Large intestine (tissue), 3 donors: Measurements from ENCODE around the gene CAMTA1. TPM values are rescaled to one million over a fixed set of nuclear protein-coding genes. Genes with fewer than 3 reads are reported as not detected.

ENCODE experiments used
- DNase-seq, 2 donors: peaks; one replicate each; pipeline versions ENCODE4 v3.0.0 to v3.0.0-alpha.2; 2013
- H3K27ac ChIP-seq: one replicate; pipeline ENCODE4 v1.5.1; 2013; ENCODE audit warnings: low read length
- H3K27me3 ChIP-seq: 2 replicates; pipeline ENCODE4 v1.6.1; 2013; ENCODE audit warnings: low read length; ENCODE audit not compliant: control insufficient read depth, insufficient read depth
- H3K36me3 ChIP-seq: 2 replicates; pipeline ENCODE4 v1.6.1; 2013; ENCODE audit warnings: low read length; ENCODE audit not compliant: control insufficient read depth, insufficient read depth
- H3K4me1 ChIP-seq: one replicate; pipeline ENCODE4 v1.6.1; 2013; ENCODE audit warnings: low read length; ENCODE audit not compliant: control insufficient read depth, insufficient read depth
- H3K4me3 ChIP-seq: one replicate; pipeline ENCODE4 v1.5.1; 2013; ENCODE audit warnings: low read length
- H3K9me3 ChIP-seq: one replicate; pipeline ENCODE4 v1.6.1; 2013; ENCODE audit warnings: mild to moderate bottlenecking, low read depth, low read length, moderate library complexity; ENCODE audit not compliant: control insufficient read depth
- WGBS: methylation state at CpG from one replicate; pipeline ENCODE4 v1.1.5; 2013; ENCODE audit warnings: low lambda C conversion rate; ENCODE audit not compliant: insufficient coverage; 5-methylcytosine and 5-hydroxymethylcytosine counted together
- polyA plus RNA-seq: library from polyadenylated mRNA; unstranded; fragments of 120-200 nt; gene quantifications from one replicate; pipeline ENCODE4 v1.2.1, GENCODE V29; 2013

CAMTA1 gene
- polyA plus RNA-seq, 1 donor: 67.9 TPM

DNA sequence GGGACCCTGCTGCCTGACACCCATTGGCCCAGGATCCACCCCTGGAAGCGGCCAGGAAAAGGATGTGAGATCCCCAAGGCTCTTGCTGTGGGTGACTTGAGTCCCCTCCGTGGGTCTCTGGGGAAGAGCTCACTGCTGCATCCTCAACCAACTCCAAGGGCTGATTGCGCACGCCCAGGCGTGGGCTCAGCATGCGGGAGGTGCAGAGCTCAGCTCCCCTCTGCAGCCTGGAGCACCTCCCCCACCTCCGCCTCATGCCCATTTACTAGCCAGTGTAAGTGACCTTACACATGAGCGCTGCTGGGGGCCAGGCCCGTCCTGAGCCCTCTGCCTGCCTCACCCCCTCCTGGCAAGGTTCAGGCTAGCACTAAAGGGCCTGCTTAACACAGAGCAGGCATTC is 847.4 kb downstream of the CAMTA1 start:
- Histone ChIP-seq H3K36me3 (no peaks in the 10 kb centered on the region), H3K4me1 (no peaks in the 10 kb centered on the region), H3K27me3 (peaks cover 4% of the 10 kb centered on the region), H3K9me3 (no peaks in the 10 kb centered on the region), H3K27ac (no peak overlapping the region), H3K4me3 (no peak overlapping the region)
- no CpG with 5 or more reads among the region's 9 CpGs for WGBS
- DNase-seq: no peak

DNA sequence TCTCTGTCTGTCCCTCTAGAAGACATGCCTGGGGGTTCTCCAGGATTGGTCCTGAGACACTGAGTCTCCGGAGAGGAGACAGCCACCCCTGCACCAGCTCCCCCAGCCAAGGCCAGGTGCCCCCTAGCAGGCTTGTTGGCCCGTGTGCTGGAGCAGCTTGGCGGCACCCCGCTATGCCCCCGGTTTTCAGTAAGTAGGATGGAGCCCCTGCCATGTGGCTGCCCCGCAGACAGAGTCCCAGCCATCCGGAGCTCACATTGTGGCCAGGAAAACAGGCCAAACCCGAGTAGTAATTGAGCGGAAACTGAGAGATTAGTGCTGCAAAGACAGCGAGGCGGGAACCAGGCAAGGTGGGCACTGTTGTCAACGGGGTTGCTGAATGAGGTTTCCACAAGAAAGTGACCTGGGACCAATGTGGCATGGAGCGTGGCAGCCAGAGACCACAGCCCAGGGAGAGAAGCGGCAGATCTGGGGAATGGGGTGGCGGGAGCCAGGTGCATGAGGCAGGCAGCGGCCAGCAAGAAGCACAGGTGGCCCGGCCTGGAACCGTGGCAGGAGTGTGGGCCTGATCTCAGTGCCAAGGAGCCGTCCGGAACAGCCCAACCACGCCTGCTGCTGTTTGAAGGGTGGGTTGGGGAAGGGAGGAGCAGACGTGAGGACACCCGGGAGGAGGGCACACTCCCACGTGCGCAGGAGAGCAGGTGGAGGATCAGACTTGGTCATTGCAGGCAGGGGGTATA is 848.4 kb downstream of the CAMTA1 start:
- no peak for DNase-seq
- Histone ChIP-seq H3K27me3 (no peaks in the 10 kb centered on the region), H3K9me3 (no peaks in the 10 kb centered on the region), H3K4me1 (no peaks in the 10 kb centered on the region), H3K36me3 (no peaks in the 10 kb centered on the region), H3K4me3 (no peak overlapping the region), H3K27ac (no peak overlapping the region)
- 100% methylated on average over 1 of the region's 25 CpGs for WGBS

DNA sequence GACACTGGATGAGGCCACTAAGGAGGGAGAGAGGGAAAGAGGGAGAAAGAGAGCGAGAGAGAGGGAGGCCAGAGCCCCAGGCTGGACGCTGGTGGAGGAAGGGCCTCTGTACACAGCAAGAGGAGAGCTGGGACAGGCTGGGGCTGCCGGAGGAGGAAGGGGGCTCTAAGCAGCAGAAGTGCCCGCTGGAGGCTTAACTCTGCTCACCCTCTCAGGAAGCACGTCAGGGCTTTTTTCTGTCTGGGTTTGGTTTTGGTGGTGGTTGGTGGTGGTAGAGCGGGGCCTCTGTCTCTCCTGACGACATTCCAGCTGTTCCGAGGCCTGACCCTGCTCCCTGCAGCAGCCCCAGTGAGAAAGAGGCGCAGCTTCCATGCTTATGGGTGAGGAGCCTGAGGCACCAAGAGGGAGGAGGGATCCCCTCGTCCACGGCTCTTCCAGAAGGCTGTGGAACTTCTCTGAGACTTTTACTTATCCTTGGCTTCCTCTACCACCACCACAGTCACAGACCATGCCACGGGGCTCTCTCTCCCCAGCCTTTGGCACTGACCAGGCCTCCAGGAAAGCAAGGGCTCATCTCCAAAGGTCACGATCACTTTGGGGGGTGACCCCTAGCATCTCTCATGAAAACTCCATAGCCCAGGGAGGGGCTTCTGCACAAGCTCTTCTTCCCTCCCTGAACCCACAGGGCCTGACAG is 849.4 kb downstream of the CAMTA1 start:
- H3K27ac ChIP-seq: no peak overlapping the region
- H3K4me1 ChIP-seq: no peaks in the 10 kb centered on the region
- H3K4me3 ChIP-seq: no peak overlapping the region
- H3K36me3 ChIP-seq: no peaks in the 10 kb centered on the region
- H3K27me3 ChIP-seq: no peaks in the 10 kb centered on the region
- DNase-seq: no peak
- no CpG with 5 or more reads among the region's 13 CpGs for WGBS
- H3K9me3 ChIP-seq: no peaks in the 10 kb centered on the region

GRCh38 chr1:7636795-7637526 is 851.7 kb downstream of the CAMTA1 start:
- WGBS: no CpG with 5 or more reads among the region's 16 CpGs
- no peak overlapping the region for H3K27ac ChIP-seq
- H3K4me3 ChIP-seq: no peak overlapping the region
- H3K36me3 ChIP-seq: no peaks in the 10 kb centered on the region
- no peaks in the 10 kb centered on the region for H3K27me3 ChIP-seq
- no peaks in the 10 kb centered on the region for H3K4me1 ChIP-seq
- no peaks in the 10 kb centered on the region for H3K9me3 ChIP-seq
- no peak for DNase-seq

DNA sequence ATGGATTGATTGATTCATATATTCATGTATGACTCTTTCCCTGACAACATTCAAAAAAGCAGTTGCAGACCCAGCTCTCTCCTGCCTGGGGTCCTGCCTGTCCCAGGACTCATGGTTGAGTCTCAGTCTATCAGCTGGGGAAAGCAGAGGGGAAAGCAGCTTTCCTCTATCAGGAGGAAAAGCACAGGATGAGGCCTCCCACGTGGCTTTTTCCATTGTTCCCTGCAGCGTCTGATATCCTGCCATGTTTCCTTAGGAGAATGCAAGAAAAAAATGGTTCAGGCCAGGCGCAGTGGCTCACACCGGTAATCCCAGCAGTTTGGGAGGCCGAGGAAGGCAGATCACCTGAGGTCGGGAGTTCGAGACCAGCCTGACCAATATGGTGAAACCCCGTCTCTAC is 852.8 kb downstream of the CAMTA1 start:
- Histone ChIP-seq H3K9me3 (no peaks in the 10 kb centered on the region), H3K27me3 (no peaks in the 10 kb centered on the region), H3K36me3 (no peaks in the 10 kb centered on the region), H3K4me1 (peaks cover 2% of the 10 kb centered on the region), H3K27ac (no peak overlapping the region), H3K4me3 (no peak overlapping the region)
- WGBS: 100% methylated on average over 1 of the region's 8 CpGs
- no peak for DNase-seq

DNA sequence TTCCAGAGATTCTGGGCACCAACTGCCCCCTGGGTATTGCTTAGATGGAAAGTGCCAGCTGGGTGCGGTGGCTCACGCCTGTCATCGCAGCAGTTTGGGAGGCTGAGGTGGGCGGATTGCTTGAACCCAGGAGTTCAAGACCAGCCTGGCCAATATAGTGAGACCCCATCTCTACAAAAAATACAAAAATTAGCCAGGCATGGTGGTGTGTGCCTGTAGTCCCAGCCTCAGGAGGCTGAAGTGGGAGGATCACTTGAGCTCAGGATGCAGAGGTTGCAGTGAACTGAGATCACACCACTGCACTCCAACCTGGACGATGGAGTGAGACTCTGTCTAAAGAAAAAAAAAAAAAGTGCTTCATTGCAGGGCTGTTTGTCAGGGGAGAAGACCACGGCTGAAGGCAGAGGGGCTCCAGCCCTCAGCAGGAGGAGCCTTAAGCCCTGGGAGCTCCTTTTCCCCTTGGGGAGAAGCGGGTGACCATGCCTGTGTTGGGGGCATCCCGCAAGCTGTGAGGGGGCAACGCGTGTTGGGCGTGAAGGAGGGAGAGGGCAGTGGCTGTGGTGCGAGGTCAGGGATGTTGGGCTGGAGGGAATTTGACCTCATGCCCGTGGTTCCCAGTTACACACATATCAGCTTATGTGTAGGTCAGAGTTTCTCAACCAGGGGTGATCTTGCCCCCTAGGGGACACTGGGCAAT is 854.3 kb downstream of the CAMTA1 start:
- H3K4me3 ChIP-seq: no peak overlapping the region
- H3K4me1 ChIP-seq: peaks cover 10% of the 10 kb centered on the region
- no peaks in the 10 kb centered on the region for H3K27me3 ChIP-seq
- DNase-seq: no peak
- no peaks in the 10 kb centered on the region for H3K36me3 ChIP-seq
- H3K9me3 ChIP-seq: no peaks in the 10 kb centered on the region
- H3K27ac ChIP-seq: no peak overlapping the region
- no CpG with 5 or more reads among the region's 13 CpGs for WGBS

- Histone ChIP-seq H3K9me3 (no peaks in the 10 kb centered on the region), H3K27ac (no peak overlapping the region), H3K4me1 (peaks cover 10% of the 10 kb centered on the region), H3K27me3 (no peaks in the 10 kb centered on the region), H3K36me3 (no peaks in the 10 kb centered on the region), H3K4me3 (no peak overlapping the region)
- no CpG with 5 or more reads among the region's 18 CpGs for WGBS
- no peak for DNase-seq
These were observed 855.1 kb downstream of the CAMTA1 start for GRCh38 chr1:7640350-7640749.

DNA sequence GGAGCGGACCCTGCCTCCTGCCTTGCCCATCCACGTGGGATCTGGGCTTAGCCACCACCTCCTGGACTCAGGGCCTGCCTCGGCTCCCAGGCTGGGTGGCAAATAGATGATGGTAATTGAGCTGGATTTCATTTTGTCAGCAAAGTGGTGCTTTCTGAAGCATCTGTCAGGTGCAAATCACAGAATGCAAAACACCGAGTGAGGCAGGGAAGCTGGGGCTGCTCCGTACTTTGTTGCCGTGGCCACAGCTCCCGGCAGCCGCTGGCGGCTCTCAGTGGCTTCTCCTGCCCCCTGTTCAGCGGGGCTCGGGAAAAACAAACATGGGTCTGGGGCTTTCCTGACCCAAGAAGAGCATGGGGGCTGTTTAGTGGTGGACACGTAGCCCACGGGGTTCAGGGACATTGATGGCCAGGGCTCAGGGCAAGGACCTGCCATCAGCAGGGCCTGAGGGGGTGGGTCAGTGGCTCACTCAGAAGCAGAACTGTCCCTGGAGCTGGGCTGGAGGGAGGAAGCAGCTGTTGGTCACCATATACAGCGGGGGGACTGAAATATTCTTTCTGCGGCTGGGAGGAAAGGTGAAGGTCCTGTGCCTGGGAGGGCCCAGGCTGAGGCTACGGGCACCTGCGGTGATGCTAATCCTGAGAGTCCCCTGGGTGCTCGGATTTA is 855.8 kb downstream of the CAMTA1 start:
- H3K4me3 ChIP-seq: no peak overlapping the region
- H3K9me3 ChIP-seq: no peaks in the 10 kb centered on the region
- H3K36me3 ChIP-seq: no peaks in the 10 kb centered on the region
- peaks cover 10% of the 10 kb centered on the region for H3K4me1 ChIP-seq
- no peak for DNase-seq
- no peak overlapping the region for H3K27ac ChIP-seq
- no peaks in the 10 kb centered on the region for H3K27me3 ChIP-seq
- no CpG with 5 or more reads among the region's 18 CpGs for WGBS

DNA sequence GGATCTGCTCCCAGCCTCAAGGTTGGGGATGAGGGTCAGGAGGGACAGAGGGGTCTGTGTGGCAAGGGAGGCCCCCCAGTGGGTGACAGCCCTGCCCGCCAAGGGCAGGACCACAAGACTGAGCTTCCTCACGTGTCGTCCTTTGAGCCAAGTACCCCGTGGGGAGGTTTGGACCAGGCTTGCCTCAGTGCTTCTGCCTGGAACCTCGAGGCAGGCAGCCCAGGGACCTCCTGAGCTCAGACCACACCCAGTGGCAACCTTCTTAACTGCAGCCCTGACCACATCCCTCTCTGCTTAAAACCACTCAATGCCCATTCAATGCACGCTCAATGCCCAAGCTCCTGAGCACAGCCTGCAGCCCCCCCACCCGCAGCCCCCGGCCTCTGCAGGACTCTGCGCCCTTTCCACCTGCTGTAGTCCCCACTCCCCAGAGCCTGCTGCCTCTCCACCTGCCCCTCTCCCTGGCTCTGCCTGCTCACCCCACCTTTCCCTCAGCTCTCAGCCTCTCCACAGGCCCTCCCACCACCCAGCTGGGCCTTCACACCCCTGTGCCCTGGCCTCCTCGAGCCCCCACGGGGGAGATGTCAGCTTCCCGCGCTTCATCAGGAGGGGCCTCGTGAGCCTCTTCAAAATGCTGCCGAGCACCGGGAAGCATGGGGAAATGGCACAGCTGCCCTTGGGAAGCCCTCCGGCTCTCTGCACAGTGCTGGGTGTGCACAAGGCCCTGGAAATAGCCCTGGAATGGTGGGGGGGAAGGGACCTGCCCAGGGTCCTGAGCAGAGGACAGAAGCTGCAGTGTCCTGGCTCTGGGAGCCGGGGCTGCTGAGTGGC is 856.5 kb downstream of the CAMTA1 start:
- no peaks in the 10 kb centered on the region for H3K36me3 ChIP-seq
- DNase-seq: no peak
- no peaks in the 10 kb centered on the region for H3K9me3 ChIP-seq
- H3K27ac ChIP-seq: no peak overlapping the region
- no peaks in the 10 kb centered on the region for H3K27me3 ChIP-seq
- no CpG with 5 or more reads among the region's 18 CpGs for WGBS
- H3K4me3 ChIP-seq: no peak overlapping the region
- peaks cover 10% of the 10 kb centered on the region for H3K4me1 ChIP-seq
